ENCODE data around the gene SCGB1A1.

- TF ChIP-seq GABPA (IDR thresholded peaks at IDR 0.05 in 1 of 2, conservative IDR thresholded peaks at IDR 0.05 in 1 of 2) (no peak), CTCF (IDR thresholded peaks at IDR 0.05; ENCODE audit: low read depth, low read length, missing input control) (no peak), TAF1 (conservative IDR thresholded peaks at IDR 0.05) (no peak), RAD21 (IDR thresholded peaks at IDR 0.05) (no peak), RXRA (IDR thresholded peaks at IDR 0.05) (no peak), MAX (IDR thresholded peaks at IDR 0.05) (no peak), REST (IDR thresholded peaks at IDR 0.05) (no peak)
Observed at GRCh38 chr11:62401811-62402210, 17.0 kb upstream of the SCGB1A1 start.

Measured in liver (tissue), 3 donors.